Neuronal stem cell (in vitro differentiated cells): ENCODE measurements around the gene DCC.

Experiments
- DNase-seq: peaks from one replicate; pipeline ENCODE4 v3.0.0-alpha.2; 2013; ENCODE audit warnings: low spot score
- H2AFZ ChIP-seq: one replicate; pipeline ENCODE4 v1.6.1; 2013; ENCODE audit warnings: mild to moderate bottlenecking, low read length, inconsistent platforms
- H2AK5ac ChIP-seq: 2 replicates; pipeline ENCODE4 v1.6.1; 2013; ENCODE audit warnings: low read depth, mild to moderate bottlenecking, inconsistent platforms, low read length, moderate library complexity, mixed read lengths
- H2BK120ac ChIP-seq: 2 replicates; pipeline ENCODE4 v1.6.1; 2013; ENCODE audit warnings: low read depth, mild to moderate bottlenecking, inconsistent platforms, low read length, moderate library complexity, mixed read lengths
- H2BK12ac ChIP-seq: one replicate; pipeline ENCODE4 v1.6.1; 2013; ENCODE audit warnings: low read length, inconsistent platforms
- H2BK15ac ChIP-seq: 2 replicates; pipeline ENCODE4 v1.6.1; 2013; ENCODE audit warnings: mild to moderate bottlenecking, low read length, inconsistent platforms, mixed read lengths
- H2BK5ac ChIP-seq: one replicate; pipeline ENCODE4 v1.6.1; 2013; ENCODE audit warnings: inconsistent platforms, mild to moderate bottlenecking, low read length, moderate library complexity
- H3K14ac ChIP-seq: one replicate; pipeline ENCODE4 v1.6.1; 2013; ENCODE audit warnings: low read length, inconsistent platforms
- H3K18ac ChIP-seq: 2 replicates; pipeline ENCODE4 v1.6.1; 2013; ENCODE audit warnings: low read length, inconsistent platforms
- H3K23ac ChIP-seq: 2 replicates; pipeline ENCODE4 v1.6.1; 2013; ENCODE audit warnings: low read depth, mild to moderate bottlenecking, mixed read lengths, low read length, inconsistent platforms; ENCODE audit not compliant: poor library complexity
- H3K27ac ChIP-seq: replicated peaks from 3 replicates; pipeline ENCODE4 v1.5.1; 2013; ENCODE audit warnings: low read length, inconsistent platforms
- H3K27me3 ChIP-seq, 3 experiments: 2 replicates each; pipeline ENCODE4 v1.6.1; 2013; ENCODE audit warnings: low read length in 3 of 3, mild to moderate bottlenecking in 2 of 3, inconsistent platforms in 1 of 3, low read depth in 1 of 3, mixed read lengths in 1 of 3, moderate library complexity in 1 of 3; ENCODE audit not compliant: control insufficient read depth in 3 of 3, insufficient read depth in 3 of 3
- H3K36me3 ChIP-seq, 2 donors: replicated peaks in 1 of 2; 2 replicates each; pipeline ENCODE4 v1.6.1; 2013; ENCODE audit warnings: low read length in 2 of 2; ENCODE audit not compliant: control insufficient read depth in 2 of 2, insufficient read depth in 2 of 2
- H3K4ac ChIP-seq: 2 replicates; pipeline ENCODE4 v1.6.1; 2013; ENCODE audit warnings: inconsistent platforms, mild to moderate bottlenecking, low read length, moderate library complexity
- H3K4me1 ChIP-seq, 2 donors: 1 replicate in 1 of 2; 2 replicates in 1 of 2; pipeline ENCODE4 v1.6.1; 2013; ENCODE audit warnings: low read length in 2 of 2, low read depth in 1 of 2; ENCODE audit not compliant: control insufficient read depth in 2 of 2, insufficient read depth in 1 of 2
- H3K4me2 ChIP-seq: one replicate; pipeline ENCODE4 v1.6.1; 2013; ENCODE audit warnings: mild to moderate bottlenecking, low read length, inconsistent platforms; ENCODE audit not compliant: insufficient read depth, poor library complexity, severe bottlenecking
- H3K4me3 ChIP-seq, 2 donors: 2 replicates each; pipeline ENCODE4 v1.5.1; 2013; ENCODE audit warnings: low read length in 2 of 2, mild to moderate bottlenecking in 2 of 2, inconsistent platforms in 1 of 2, moderate library complexity in 1 of 2
- H3K79me1 ChIP-seq: one replicate; pipeline ENCODE4 v1.6.1; 2013; ENCODE audit warnings: low read depth, mild to moderate bottlenecking, inconsistent platforms, low read length, moderate library complexity
- H3K9ac ChIP-seq: one replicate; pipeline ENCODE4 v1.6.1; 2013; ENCODE audit warnings: mild to moderate bottlenecking, low read depth, low read length, inconsistent platforms; ENCODE audit not compliant: poor library complexity
- H3K9me3 ChIP-seq, 2 donors: replicated peaks in 1 of 2; 2 replicates each; pipeline versions ENCODE3 to v1.6.1; 2013; ENCODE audit warnings: low read length in 2 of 2, mild to moderate bottlenecking in 2 of 2, inconsistent platforms in 1 of 2, low read depth in 1 of 2, mixed read lengths in 1 of 2, moderate library complexity in 1 of 2; ENCODE audit not compliant: control insufficient read depth in 2 of 2, insufficient read depth in 1 of 2
- H4K8ac ChIP-seq: one replicate; pipeline ENCODE4 v1.6.1; 2013; ENCODE audit warnings: low read depth, mild to moderate bottlenecking, inconsistent platforms, low read length, moderate library complexity
- H4K91ac ChIP-seq: one replicate; pipeline ENCODE4 v1.6.1; 2013; ENCODE audit warnings: low read length, low read depth, mild to moderate bottlenecking, inconsistent platforms; ENCODE audit not compliant: poor library complexity
- WGBS, 2 donors: extraction: QIAGEN DNeasy Blood & Tissue Kit; methylation state at CpG; one replicate each; pipeline ENCODE4 v1.1.7; 2013; ENCODE audit warnings: missing lambda C conversion rate in 2 of 2, mixed read lengths in 1 of 2; ENCODE audit not compliant: insufficient read length in 2 of 2, insufficient replicate concordance in 1 of 2; ENCODE audit errors: extremely low coverage in 2 of 2; 5-methylcytosine and 5-hydroxymethylcytosine counted together

DCC gene

DNA sequence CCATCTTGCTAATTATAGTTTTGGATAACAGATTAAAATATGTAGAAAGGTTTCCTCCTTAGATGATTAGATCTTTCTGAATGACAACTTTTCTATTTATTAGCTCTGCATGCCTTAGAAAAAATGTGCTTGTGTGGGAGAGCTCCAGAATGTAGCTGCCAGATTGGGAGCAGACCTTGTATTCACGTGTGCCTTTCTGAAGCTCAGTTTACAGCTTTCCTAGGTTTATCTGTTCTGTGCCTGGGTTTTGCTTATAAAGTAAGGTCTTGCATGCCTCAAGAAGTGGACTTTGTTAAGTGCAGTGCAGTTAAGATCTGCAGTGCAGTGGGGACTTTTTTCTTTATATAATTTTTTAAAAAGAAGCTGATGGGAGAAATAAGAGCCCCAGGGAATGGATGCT is 179.0 kb downstream of the DCC start:
- Histone ChIP-seq H3K4ac (no peak overlapping the region), H3K14ac (no peak overlapping the region), H4K91ac (no peak overlapping the region), H3K27me3 (no peaks in the 10 kb centered on the region), H2BK120ac (no peak overlapping the region), H2BK12ac (no peak overlapping the region), H2AK5ac (no peak overlapping the region), H3K23ac (no peak overlapping the region), H2BK15ac (no peak overlapping the region), H3K4me1 (no peaks in the 10 kb centered on the region), H4K8ac (no peak overlapping the region), H2BK5ac (no peak overlapping the region), H3K4me3 (no peak overlapping the region), H3K9ac (no peak overlapping the region), H3K18ac (no peak overlapping the region), H3K27ac (no peak overlapping the region), H2AFZ (no peak overlapping the region), H3K4me2 (no peak overlapping the region), H3K36me3 (no peaks in the 10 kb centered on the region), H3K79me1 (no peaks in the 10 kb centered on the region), H3K9me3 (no peaks in the 10 kb centered on the region)
- WGBS, 2 donors = no CpG with 5 or more reads among the region's 1 CpG
- no peak for DNase-seq

DNA sequence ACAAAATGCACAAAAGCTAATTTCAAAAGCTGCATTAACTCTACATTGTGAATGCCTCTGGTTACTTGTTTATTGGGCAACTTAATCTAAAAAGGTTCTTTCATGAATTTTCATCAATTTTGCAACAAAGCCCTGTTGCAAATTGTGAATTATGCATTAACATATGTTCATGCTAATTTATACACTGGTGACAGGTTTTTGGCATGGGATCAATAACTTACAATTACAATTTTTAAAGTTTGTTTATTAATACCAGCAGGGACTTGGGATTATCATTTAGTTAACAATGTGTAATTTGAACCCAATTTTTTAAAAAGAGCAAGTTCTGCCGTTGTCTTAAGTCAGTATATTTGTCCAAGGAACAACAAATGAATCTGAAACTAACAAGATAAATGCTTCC is 183.6 kb downstream of the DCC start:
- Histone ChIP-seq H3K4me3 (no peak overlapping the region), H3K36me3 (no peaks in the 10 kb centered on the region), H2AK5ac (no peak overlapping the region), H3K9ac (no peak overlapping the region), H3K4me1 (no peaks in the 10 kb centered on the region), H3K4ac (no peak overlapping the region), H3K27me3 (no peaks in the 10 kb centered on the region), H3K18ac (no peak overlapping the region), H4K91ac (no peak overlapping the region), H2BK12ac (no peak overlapping the region), H3K23ac (no peak overlapping the region), H3K27ac (no peak overlapping the region), H3K9me3 (no peaks in the 10 kb centered on the region), H3K14ac (no peak overlapping the region), H2BK5ac (no peak overlapping the region), H4K8ac (no peak overlapping the region), H2BK120ac (no peak overlapping the region), H3K79me1 (no peaks in the 10 kb centered on the region), H3K4me2 (no peak overlapping the region), H2AFZ (no peak overlapping the region), H2BK15ac (no peak overlapping the region)
- WGBS, 2 donors = no CpG with 5 or more reads among the region's 1 CpG
- DNase-seq = no peak

DNA sequence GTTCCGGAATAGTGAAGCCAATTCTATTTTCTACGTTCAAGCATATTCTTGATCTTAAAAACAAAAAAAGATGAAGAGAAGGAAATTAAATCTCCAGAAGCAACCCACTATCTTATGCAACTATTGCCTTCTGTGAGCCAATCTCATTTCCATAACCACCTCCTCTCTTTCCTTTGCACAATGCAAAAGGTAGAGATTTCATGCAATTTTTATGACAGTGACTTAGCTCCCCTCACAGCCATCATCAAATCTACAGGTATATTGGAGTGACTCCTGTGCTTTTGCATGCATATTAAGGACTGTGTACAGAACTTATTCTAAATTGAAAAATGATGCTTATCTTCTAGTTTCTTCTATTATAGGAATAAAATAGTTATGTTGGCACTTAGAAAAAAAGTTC is 191.8 kb downstream of the DCC start:
- Histone ChIP-seq H2AK5ac (no peak overlapping the region), H4K91ac (no peak overlapping the region), H3K27me3 (no peaks in the 10 kb centered on the region), H2BK5ac (no peak overlapping the region), H3K36me3 (no peaks in the 10 kb centered on the region), H2BK12ac (no peak overlapping the region), H3K4me3 (no peak overlapping the region), H3K27ac (no peak overlapping the region), H3K14ac (no peak overlapping the region), H2AFZ (no peak overlapping the region), H3K4me1 (no peaks in the 10 kb centered on the region), H3K9me3 (no peaks in the 10 kb centered on the region), H2BK15ac (no peak overlapping the region), H2BK120ac (no peak overlapping the region), H3K4ac (no peak overlapping the region), H3K4me2 (no peak overlapping the region), H4K8ac (no peak overlapping the region), H3K23ac (no peak overlapping the region), H3K18ac (no peak overlapping the region), H3K79me1 (no peaks in the 10 kb centered on the region), H3K9ac (no peak overlapping the region)
- no CpG with 5 or more reads among the region's 2 CpGs for WGBS, 2 donors
- DNase-seq = no peak

DNA sequence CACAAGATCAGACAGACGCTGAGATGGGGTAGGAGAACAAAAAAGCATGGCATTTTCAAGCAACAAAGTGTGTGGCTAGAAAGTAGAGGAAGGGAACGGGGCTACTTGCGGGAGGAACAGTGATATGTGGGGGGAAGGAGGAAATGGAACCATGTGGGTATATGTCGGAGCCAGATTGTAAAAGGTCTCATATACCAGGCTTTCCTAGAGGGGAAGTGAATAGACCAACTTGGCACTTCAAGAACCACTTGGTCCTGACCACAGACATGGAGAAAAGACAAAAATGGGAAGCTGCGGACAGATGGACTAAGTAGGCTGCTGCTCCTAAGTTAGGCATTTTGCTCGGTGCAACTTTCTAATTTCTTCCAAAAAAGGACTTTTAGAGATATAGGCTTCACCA is 196.0 kb downstream of the DCC start:
- Histone ChIP-seq H3K4me2 (no peak overlapping the region), H2AK5ac (no peak overlapping the region), H3K4me3 (no peak overlapping the region), H3K9me3 (peaks cover 3 to 4% of the 10 kb centered on the region in 2 donors), H4K8ac (no peak overlapping the region), H3K79me1 (no peaks in the 10 kb centered on the region), H3K27me3 (no peaks in the 10 kb centered on the region), H3K23ac (no peak overlapping the region), H3K36me3 (no peaks in the 10 kb centered on the region), H2BK120ac (no peak overlapping the region), H3K9ac (no peak overlapping the region), H2BK5ac (no peak overlapping the region), H2BK15ac (no peak overlapping the region), H2BK12ac (no peak overlapping the region), H3K14ac (no peak overlapping the region), H2AFZ (no peak overlapping the region), H4K91ac (no peak overlapping the region), H3K4ac (no peak overlapping the region), H3K27ac (no peak overlapping the region), H3K4me1 (no peaks in the 10 kb centered on the region), H3K18ac (no peak overlapping the region)
- WGBS, 2 donors = no CpG with 5 or more reads among the region's 6 CpGs
- DNase-seq = no peak
